Stimulated activated CD4-positive, alpha-beta T cell treated with anti-CD3 and anti-CD28 coated beads, Interleukin-1b, Interleukin-23, amount 100 ng/mL, for 4 hours (primary cell): ENCODE results near the gene HCRTR2.

Source experiments
- DNase-seq, 2 donors: peaks; one replicate each; pipeline ENCODE4 v3.0.0-alpha.2; 2020; ENCODE audit warnings: low read depth in 2 of 2

Gene HCRTR2

DNA sequence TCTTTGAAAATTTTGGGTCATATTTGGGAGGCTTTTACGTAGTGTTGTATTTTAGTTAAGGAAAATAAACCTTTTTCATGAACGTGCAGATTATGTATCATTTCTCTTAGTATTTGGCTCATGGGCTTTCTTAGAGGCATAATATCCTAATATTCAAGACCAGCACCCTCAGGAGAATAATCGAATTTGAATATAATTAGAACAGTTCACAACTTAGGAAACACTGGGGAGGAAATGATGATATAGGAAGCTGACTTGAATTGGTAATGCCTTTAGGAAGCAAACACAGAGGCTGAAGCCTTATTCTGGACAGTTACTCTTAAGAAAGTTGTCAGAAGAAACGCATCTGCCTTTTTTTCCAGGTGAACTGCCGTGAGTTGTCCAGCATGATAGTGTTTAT is 152.9 kb downstream of the HCRTR2 start, which contains the start of gene GFRAL:
Gene GFRAL, plus strand, starts transcription at position 301 of the 400 bp plus-strand sequence. Its CDS starts 86 bp downstream, at position 387.
- DNase-seq = no peak
